ENCODE measurements around the gene SMIM23. TPM values are rescaled to one million over a fixed set of nuclear protein-coding genes. Genes with fewer than 3 reads are reported as not detected.

The SMIM23 gene
- total RNA-seq (not detected), polyA plus RNA-seq (ENCODE audit: insufficient read length in 2 of 2) (not detected)
- long read RNA-seq, donor 1, result 0 reads
- long read RNA-seq, donor 2, result 0 reads
- long read RNA-seq, donor 3, result 0 reads
- long read RNA-seq, donor 4, result 0 reads

GRCh38 chr5:171785517-171785916 lies at the start of gene SMIM23:
SMIM23 (plus strand) TSS chr5:171785817; CDS start chr5:171785872, 55 bp downstream.
- no peak within 1 kb of the TSS for H3K27ac ChIP-seq (ENCODE audit: low read depth, low read length)
- H3K4me1 ChIP-seq (ENCODE audit: control insufficient read depth, insufficient read depth, low read length), result no peaks in the 10 kb centered on the region
- no peaks in the 10 kb centered on the region for H3K9me3 ChIP-seq (ENCODE audit: control insufficient read depth, insufficient read depth, low read length)
- H3K27me3 ChIP-seq (ENCODE audit: control insufficient read depth, insufficient read depth, low read length), result no peaks in the 10 kb centered on the region
- H3K4me3 ChIP-seq (ENCODE audit: low read depth, low read length), result no peak within 1 kb of the TSS
- DNase-seq (ENCODE audit: low read depth in 4 of 6, low spot score in 6 of 6), result no peak
- no peaks in the 10 kb centered on the region for H3K36me3 ChIP-seq (ENCODE audit: control insufficient read depth, insufficient read depth, low read length)

- Histone ChIP-seq H3K27me3 (ENCODE audit: control insufficient read depth, insufficient read depth, low read length) (no peaks in the 10 kb centered on the region), H3K4me3 (ENCODE audit: low read depth, low read length) (no peak overlapping the region), H3K27ac (ENCODE audit: low read depth, low read length) (no peak overlapping the region), H3K4me1 (ENCODE audit: control insufficient read depth, insufficient read depth, low read length) (no peaks in the 10 kb centered on the region), H3K36me3 (ENCODE audit: control insufficient read depth, insufficient read depth, low read length) (no peaks in the 10 kb centered on the region), H3K9me3 (ENCODE audit: control insufficient read depth, insufficient read depth, low read length) (no peaks in the 10 kb centered on the region)
- peak in 2 of 6 donors; percentile 45 to 61 for DNase-seq (ENCODE audit: low read depth in 4 of 6, low spot score in 6 of 6)
- WGBS (ENCODE audit: insufficient coverage), result 61% methylated on average over 5 of the region's 11 CpGs
Observed at GRCh38 chr5:171736976-171737891, 48.4 kb upstream of the SMIM23 start.

GRCh38 chr5:171738501-171738900 lies 47.1 kb upstream of the SMIM23 start:
- no peaks in the 10 kb centered on the region for H3K4me1 ChIP-seq (ENCODE audit: control insufficient read depth, insufficient read depth, low read length)
- H3K9me3 ChIP-seq (ENCODE audit: control insufficient read depth, insufficient read depth, low read length), result no peaks in the 10 kb centered on the region
- no peaks in the 10 kb centered on the region for H3K36me3 ChIP-seq (ENCODE audit: control insufficient read depth, insufficient read depth, low read length)
- H3K4me3 ChIP-seq (ENCODE audit: low read depth, low read length), result no peak overlapping the region
- WGBS (ENCODE audit: insufficient coverage), result 76% methylated on average over 7 of the region's 8 CpGs
- H3K27me3 ChIP-seq (ENCODE audit: control insufficient read depth, insufficient read depth, low read length), result no peaks in the 10 kb centered on the region
- no peak overlapping the region for H3K27ac ChIP-seq (ENCODE audit: low read depth, low read length)
- no peak for DNase-seq (ENCODE audit: low read depth in 4 of 6, low spot score in 6 of 6)

- Histone ChIP-seq H3K9me3 (ENCODE audit: control insufficient read depth, insufficient read depth, low read length) (no peaks in the 10 kb centered on the region), H3K27me3 (ENCODE audit: control insufficient read depth, insufficient read depth, low read length) (no peaks in the 10 kb centered on the region), H3K4me1 (ENCODE audit: control insufficient read depth, insufficient read depth, low read length) (no peaks in the 10 kb centered on the region), H3K36me3 (ENCODE audit: control insufficient read depth, insufficient read depth, low read length) (no peaks in the 10 kb centered on the region), H3K4me3 (ENCODE audit: low read depth, low read length) (no peak overlapping the region), H3K27ac (ENCODE audit: low read depth, low read length) (no peak overlapping the region)
- WGBS (ENCODE audit: insufficient coverage), result 31% methylated on average over 5 of the region's 6 CpGs
- no peak for DNase-seq (ENCODE audit: low read depth in 4 of 6, low spot score in 6 of 6)
Observed at GRCh38 chr5:171739271-171739670, 46.3 kb upstream of the SMIM23 start.

GRCh38 chr5:171743436-171744076 lies 42.1 kb upstream of the SMIM23 start:
- Histone ChIP-seq H3K36me3 (ENCODE audit: control insufficient read depth, insufficient read depth, low read length) (no peaks in the 10 kb centered on the region), H3K4me1 (ENCODE audit: control insufficient read depth, insufficient read depth, low read length) (no peaks in the 10 kb centered on the region), H3K4me3 (ENCODE audit: low read depth, low read length) (no peak overlapping the region), H3K9me3 (ENCODE audit: control insufficient read depth, insufficient read depth, low read length) (no peaks in the 10 kb centered on the region), H3K27ac (ENCODE audit: low read depth, low read length) (no peak overlapping the region), H3K27me3 (ENCODE audit: control insufficient read depth, insufficient read depth, low read length) (no peaks in the 10 kb centered on the region)
- WGBS (ENCODE audit: insufficient coverage), result 93% methylated on average over 6 of the region's 6 CpGs
- no peak for DNase-seq (ENCODE audit: low read depth in 4 of 6, low spot score in 6 of 6)

- Histone ChIP-seq H3K9me3 (ENCODE audit: control insufficient read depth, insufficient read depth, low read length) (no peaks in the 10 kb centered on the region), H3K4me3 (ENCODE audit: low read depth, low read length) (no peak overlapping the region), H3K27me3 (ENCODE audit: control insufficient read depth, insufficient read depth, low read length) (no peaks in the 10 kb centered on the region), H3K36me3 (ENCODE audit: control insufficient read depth, insufficient read depth, low read length) (no peaks in the 10 kb centered on the region), H3K4me1 (ENCODE audit: control insufficient read depth, insufficient read depth, low read length) (no peaks in the 10 kb centered on the region), H3K27ac (ENCODE audit: low read depth, low read length) (no peak overlapping the region)
- 92% methylated on average over 2 of the region's 2 CpGs for whole genome bisulfite sequencing (ENCODE audit: insufficient coverage)
- no peak for DNase-seq (ENCODE audit: low read depth in 4 of 6, low spot score in 6 of 6)
Observed at GRCh38 chr5:171744264-171744663, 41.4 kb upstream of the SMIM23 start.

GRCh38 chr5:171744882-171745281 lies 40.7 kb upstream of the SMIM23 start:
- Histone ChIP-seq H3K4me3 (ENCODE audit: low read depth, low read length) (no peak overlapping the region), H3K27ac (ENCODE audit: low read depth, low read length) (no peak overlapping the region), H3K4me1 (ENCODE audit: control insufficient read depth, insufficient read depth, low read length) (no peaks in the 10 kb centered on the region), H3K36me3 (ENCODE audit: control insufficient read depth, insufficient read depth, low read length) (no peaks in the 10 kb centered on the region), H3K9me3 (ENCODE audit: control insufficient read depth, insufficient read depth, low read length) (no peaks in the 10 kb centered on the region), H3K27me3 (ENCODE audit: control insufficient read depth, insufficient read depth, low read length) (no peaks in the 10 kb centered on the region)
- DNase-seq (ENCODE audit: low read depth in 4 of 6, low spot score in 6 of 6), result no peak
- no CpG with 5 or more reads among the region's 2 CpGs for WGBS (ENCODE audit: insufficient coverage)

GRCh38 chr5:171745602-171746001 lies 40.0 kb upstream of the SMIM23 start:
- Histone ChIP-seq H3K9me3 (ENCODE audit: control insufficient read depth, insufficient read depth, low read length) (no peaks in the 10 kb centered on the region), H3K4me3 (ENCODE audit: low read depth, low read length) (no peak overlapping the region), H3K27ac (ENCODE audit: low read depth, low read length) (no peak overlapping the region), H3K27me3 (ENCODE audit: control insufficient read depth, insufficient read depth, low read length) (no peaks in the 10 kb centered on the region), H3K36me3 (ENCODE audit: control insufficient read depth, insufficient read depth, low read length) (no peaks in the 10 kb centered on the region), H3K4me1 (ENCODE audit: control insufficient read depth, insufficient read depth, low read length) (no peaks in the 10 kb centered on the region)
- DNase-seq (ENCODE audit: low read depth in 4 of 6, low spot score in 6 of 6), result no peak
- WGBS (ENCODE audit: insufficient coverage), result 100% methylated on average over 1 of the region's 5 CpGs

GRCh38 chr5:171747061-171747859 lies 38.4 kb upstream of the SMIM23 start:
- Histone ChIP-seq H3K36me3 (ENCODE audit: control insufficient read depth, insufficient read depth, low read length) (no peaks in the 10 kb centered on the region), H3K9me3 (ENCODE audit: control insufficient read depth, insufficient read depth, low read length) (no peaks in the 10 kb centered on the region), H3K4me3 (ENCODE audit: low read depth, low read length) (no peak overlapping the region), H3K4me1 (ENCODE audit: control insufficient read depth, insufficient read depth, low read length) (no peaks in the 10 kb centered on the region), H3K27ac (ENCODE audit: low read depth, low read length) (no peak overlapping the region), H3K27me3 (ENCODE audit: control insufficient read depth, insufficient read depth, low read length) (no peaks in the 10 kb centered on the region)
- WGBS (ENCODE audit: insufficient coverage), result 78% methylated on average over 5 of the region's 7 CpGs
- no peak for DNase-seq (ENCODE audit: low read depth in 4 of 6, low spot score in 6 of 6)
